K562 treated with DMSO at 1 percent for 12 hours (cell line): ENCODE data around the gene LMCD1. TPM values are rescaled to one million over a fixed set of nuclear protein-coding genes. Genes with fewer than 3 reads are reported as not detected.

Experiments
- total RNA-seq: library from RNA; unstranded; fragments of 300-600 nt; gene quantifications from 2 replicates; pipeline ENCODE4 v1.2.3, GENCODE V29; 2022; ENCODE audit not compliant: insufficient read depth

The LMCD1 gene, protein sequence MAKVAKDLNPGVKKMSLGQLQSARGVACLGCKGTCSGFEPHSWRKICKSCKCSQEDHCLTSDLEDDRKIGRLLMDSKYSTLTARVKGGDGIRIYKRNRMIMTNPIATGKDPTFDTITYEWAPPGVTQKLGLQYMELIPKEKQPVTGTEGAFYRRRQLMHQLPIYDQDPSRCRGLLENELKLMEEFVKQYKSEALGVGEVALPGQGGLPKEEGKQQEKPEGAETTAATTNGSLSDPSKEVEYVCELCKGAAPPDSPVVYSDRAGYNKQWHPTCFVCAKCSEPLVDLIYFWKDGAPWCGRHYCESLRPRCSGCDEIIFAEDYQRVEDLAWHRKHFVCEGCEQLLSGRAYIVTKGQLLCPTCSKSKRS
- 0.15 TPM in 1 of 2 replicates, not detected in the other for total RNA-seq

GRCh38 chr3:8501371-8502131 is at the start of gene LMCD1:
LMCD1 (plus strand) TSS chr3:8501823; CDS start chr3:8501939, 116 bp downstream.

Other genes starting within 250 kb of the LMCD1 start
- not detected in 2 replicates for gene SSUH2, start 143.0 kb downstream of the LMCD1 start, total RNA-seq
- gene CAV3, start 232.0 kb downstream of the LMCD1 start, total RNA-seq: not detected in 2 replicates